SU-DHL-6 (cell line): ENCODE results near the gene ANP32A.

ENCODE experiments used
- H2AFZ ChIP-seq: fragments of 200-600 bp; sonication (generic); 2 replicates; pipeline ENCODE4 v1.6.1; 2014; ENCODE audit warnings: low read depth, mild to moderate bottlenecking, moderate library complexity, mixed read lengths, antibody characterized with exemption, low read length; ENCODE audit not compliant: severe bottlenecking
- H3F3A ChIP-seq: fragments of 200-600 bp; shearing (Covaris generic); 2 replicates; pipeline ENCODE4 v1.6.0; 2016; ENCODE audit warnings: antibody characterized with exemption, mild to moderate bottlenecking; ENCODE audit not compliant: insufficient read depth
- H3K27ac ChIP-seq: fragments of 200-600 bp; sonication (generic); 2 replicates; pipeline ENCODE4 v1.5.1; 2016; ENCODE audit warnings: low read depth, mild to moderate bottlenecking, low read length, moderate library complexity, mixed read lengths
- H3K27me3 ChIP-seq: fragments of 200-600 bp; sonication (generic), shearing (Covaris generic); 2 replicates; pipeline ENCODE4 v1.6.0; 2014; ENCODE audit warnings: mild to moderate bottlenecking, low read length
- H3K36me3 ChIP-seq: fragments of 200-600 bp; sonication (generic); 2 replicates; pipeline ENCODE4 v1.6.1; 2014; ENCODE audit warnings: mild to moderate bottlenecking, low read length, mixed read lengths
- H3K4me2 ChIP-seq: fragments of 300-600, 200-600 bp; shearing (Covaris generic), sonication (generic); 2 replicates; pipeline ENCODE4 v1.6.0; 2014; ENCODE audit warnings: low read length, low read depth, mild to moderate bottlenecking; ENCODE audit not compliant: poor library complexity, severe bottlenecking
- H3K4me3 ChIP-seq: fragments of 200-600 bp; sonication (generic); 2 replicates; pipeline ENCODE4 v1.5.1; 2014; ENCODE audit warnings: antibody characterized with exemption, low read length, mild to moderate bottlenecking, mixed read lengths; ENCODE audit not compliant: insufficient read depth, poor library complexity, severe bottlenecking
- H3K79me2 ChIP-seq: fragments of 200-600 bp; sonication (generic); 2 replicates; pipeline ENCODE4 v1.6.1; 2014; ENCODE audit warnings: mild to moderate bottlenecking, low read length, moderate library complexity; ENCODE audit not compliant: insufficient read depth
- H3K9ac ChIP-seq: fragments of 200-600 bp; sonication (generic); 2 replicates; pipeline ENCODE4 v1.7.0; 2014; ENCODE audit warnings: mild to moderate bottlenecking, low read length
- H3K9me2 ChIP-seq: fragments of 200-600 bp; sonication (generic); replicated peaks from 2 replicates; pipeline ENCODE4 v1.6.1; 2014; ENCODE audit warnings: low read length; ENCODE audit not compliant: insufficient read depth
- H3K9me3 ChIP-seq: fragments of 200-600 bp; sonication (generic); 2 replicates; pipeline ENCODE4 v1.6.1; 2014; ENCODE audit warnings: low read length, mixed read lengths; ENCODE audit not compliant: insufficient read depth
- H4K20me1 ChIP-seq: fragments of 200-600 bp; sonication (generic); 2 replicates; pipeline ENCODE4 v1.6.1; 2014; ENCODE audit warnings: low read depth, mild to moderate bottlenecking, antibody characterized with exemption, low read length, moderate library complexity, mixed read lengths
- EZH2phosphoT487 ChIP-seq: fragments of 200-600 bp; sonication (generic), shearing (Covaris generic); conservative IDR thresholded peaks from 2 replicates; pipeline ENCODE4 v1.6.1; 2018; ENCODE audit warnings: mild to moderate bottlenecking, antibody characterized with exemption, low read length, moderate library complexity, mixed read lengths
- TF ChIP-seq, protein P1 (sequence below): fragments of 200-600 bp; sonication (generic); IDR thresholded peaks from one replicate; pipeline ENCODE4 v1.5.1; 2017; ENCODE audit warnings: antibody characterized with exemption, mild to moderate bottlenecking, low read length, moderate library complexity; ENCODE audit not compliant: insufficient read depth, poor library complexity, severe bottlenecking

ANP32A gene

DNA sequence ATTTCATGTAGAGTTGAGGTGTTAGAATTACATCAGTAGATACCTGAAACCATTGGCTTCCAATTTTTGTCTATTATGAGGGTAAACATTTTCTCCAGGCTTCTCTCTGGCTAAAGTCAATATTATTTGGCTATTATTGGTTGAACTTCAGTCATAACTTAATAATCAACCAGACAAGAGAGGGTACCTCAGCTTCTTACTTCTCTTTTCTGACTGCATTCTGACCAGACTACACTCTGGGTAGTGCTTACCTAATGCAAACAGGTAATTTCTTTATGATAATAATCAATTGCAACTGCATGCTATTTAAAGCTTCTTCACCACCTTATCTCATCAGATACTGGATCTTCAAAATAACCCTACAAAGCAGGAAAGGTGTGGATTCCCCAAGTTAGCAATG, 85.1 kb downstream of the ANP32A start:
- TF ChIP-seq EZH2phosphoT487, result no peak
- TF ChIP-seq, protein P1, sequence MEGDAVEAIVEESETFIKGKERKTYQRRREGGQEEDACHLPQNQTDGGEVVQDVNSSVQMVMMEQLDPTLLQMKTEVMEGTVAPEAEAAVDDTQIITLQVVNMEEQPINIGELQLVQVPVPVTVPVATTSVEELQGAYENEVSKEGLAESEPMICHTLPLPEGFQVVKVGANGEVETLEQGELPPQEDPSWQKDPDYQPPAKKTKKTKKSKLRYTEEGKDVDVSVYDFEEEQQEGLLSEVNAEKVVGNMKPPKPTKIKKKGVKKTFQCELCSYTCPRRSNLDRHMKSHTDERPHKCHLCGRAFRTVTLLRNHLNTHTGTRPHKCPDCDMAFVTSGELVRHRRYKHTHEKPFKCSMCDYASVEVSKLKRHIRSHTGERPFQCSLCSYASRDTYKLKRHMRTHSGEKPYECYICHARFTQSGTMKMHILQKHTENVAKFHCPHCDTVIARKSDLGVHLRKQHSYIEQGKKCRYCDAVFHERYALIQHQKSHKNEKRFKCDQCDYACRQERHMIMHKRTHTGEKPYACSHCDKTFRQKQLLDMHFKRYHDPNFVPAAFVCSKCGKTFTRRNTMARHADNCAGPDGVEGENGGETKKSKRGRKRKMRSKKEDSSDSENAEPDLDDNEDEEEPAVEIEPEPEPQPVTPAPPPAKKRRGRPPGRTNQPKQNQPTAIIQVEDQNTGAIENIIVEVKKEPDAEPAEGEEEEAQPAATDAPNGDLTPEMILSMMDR, result no peak
- Histone ChIP-seq H3K9me2 (no peaks in the 10 kb centered on the region), H3K4me3 (no peak overlapping the region), H3K36me3 (no peaks in the 10 kb centered on the region), H3F3A (no peaks in the 10 kb centered on the region), H3K9me3 (no peaks in the 10 kb centered on the region), H3K4me2 (no peak overlapping the region), H3K9ac (no peak overlapping the region), H3K27ac (no peak overlapping the region), H3K79me2 (no peaks in the 10 kb centered on the region), H4K20me1 (no peaks in the 10 kb centered on the region), H2AFZ (no peak overlapping the region), H3K27me3 (no peaks in the 10 kb centered on the region)

DNA sequence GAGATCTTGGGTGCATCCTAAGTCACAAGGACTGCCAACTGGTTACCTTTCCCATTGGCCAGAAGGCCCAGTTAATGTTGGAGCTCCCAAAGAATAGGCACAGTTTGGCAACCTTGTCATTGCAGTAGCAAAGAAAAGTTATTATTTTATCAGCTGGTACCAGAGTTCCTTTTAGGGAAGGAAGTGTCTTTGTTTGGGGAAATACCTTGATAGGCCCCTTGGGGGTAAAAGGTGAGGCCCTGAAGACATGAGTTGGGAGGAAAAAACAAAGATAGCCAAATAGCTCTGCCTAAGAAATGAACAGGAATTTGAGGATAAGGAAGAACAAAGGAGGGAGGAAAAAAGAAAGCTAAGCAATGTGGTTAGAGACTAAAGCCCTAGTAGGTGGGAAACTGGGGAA, 85.8 kb downstream of the ANP32A start:
- no peak overlapping the region for H3K4me2 ChIP-seq
- H3K27me3 ChIP-seq, result no peaks in the 10 kb centered on the region
- H3F3A ChIP-seq, result no peaks in the 10 kb centered on the region
- no peaks in the 10 kb centered on the region for H3K9me3 ChIP-seq
- H3K36me3 ChIP-seq, result no peaks in the 10 kb centered on the region
- no peak overlapping the region for H3K4me3 ChIP-seq
- no peak overlapping the region for H2AFZ ChIP-seq
- H4K20me1 ChIP-seq, result no peaks in the 10 kb centered on the region
- no peak overlapping the region for H3K9ac ChIP-seq
- H3K9me2 ChIP-seq, result no peaks in the 10 kb centered on the region
- TF ChIP-seq EZH2phosphoT487, result no peak
- TF ChIP-seq, protein P1, result no peak
- H3K79me2 ChIP-seq, result no peaks in the 10 kb centered on the region
- no peak overlapping the region for H3K27ac ChIP-seq

DNA sequence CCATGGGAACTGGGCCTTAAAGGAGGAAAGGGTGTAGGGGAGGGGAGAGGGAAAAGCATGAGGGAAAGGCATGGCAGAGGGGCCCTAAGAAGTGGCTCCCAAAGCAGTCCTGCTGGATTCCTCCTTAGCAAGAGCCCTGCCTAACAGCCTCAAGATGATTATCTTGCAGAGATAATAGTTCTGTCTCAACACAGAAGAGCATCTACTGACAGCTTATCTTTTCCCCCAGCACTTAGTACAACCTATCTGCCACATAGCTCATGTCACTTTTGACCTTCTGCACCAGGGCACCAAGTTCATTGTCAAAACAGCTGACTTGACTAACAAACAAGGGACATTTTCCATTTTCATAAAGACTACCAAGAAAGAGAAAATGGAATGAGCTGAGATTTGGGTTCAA, 86.3 kb downstream of the ANP32A start:
- H3K9me2 ChIP-seq, result no peaks in the 10 kb centered on the region
- H3K27ac ChIP-seq, result no peak overlapping the region
- H3K4me3 ChIP-seq, result no peak overlapping the region
- H3K9ac ChIP-seq, result no peak overlapping the region
- no peaks in the 10 kb centered on the region for H4K20me1 ChIP-seq
- H2AFZ ChIP-seq, result no peak overlapping the region
- no peaks in the 10 kb centered on the region for H3F3A ChIP-seq
- no peak for TF ChIP-seq EZH2phosphoT487
- TF ChIP-seq, protein P1, result no peak
- H3K4me2 ChIP-seq, result no peak overlapping the region
- no peaks in the 10 kb centered on the region for H3K9me3 ChIP-seq
- H3K36me3 ChIP-seq, result no peaks in the 10 kb centered on the region
- no peaks in the 10 kb centered on the region for H3K27me3 ChIP-seq
- no peaks in the 10 kb centered on the region for H3K79me2 ChIP-seq
